ENCODE results near the gene SEPTIN10.

DNA sequence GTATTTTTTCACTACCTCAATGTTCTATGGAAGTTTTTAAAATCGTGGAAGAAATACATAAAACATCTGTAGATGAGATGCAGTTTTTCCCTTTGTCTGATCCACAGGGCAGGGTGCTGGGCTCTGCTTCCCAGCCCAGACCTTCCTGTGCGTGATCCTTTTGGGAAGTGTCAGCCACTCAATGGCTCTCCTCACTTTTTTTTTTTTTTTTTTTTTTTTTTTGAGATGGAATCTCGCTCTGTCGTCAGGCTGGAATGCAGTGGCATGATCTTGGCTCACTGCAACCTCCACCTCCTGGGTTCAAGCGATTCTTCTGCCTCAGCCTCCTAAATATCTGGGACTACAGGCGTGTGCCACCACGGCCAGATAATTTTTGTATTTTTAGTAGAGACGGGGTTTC lies 33.2 kb upstream of the SEPTIN10 start:
- TF ChIP-seq, protein P1, sequence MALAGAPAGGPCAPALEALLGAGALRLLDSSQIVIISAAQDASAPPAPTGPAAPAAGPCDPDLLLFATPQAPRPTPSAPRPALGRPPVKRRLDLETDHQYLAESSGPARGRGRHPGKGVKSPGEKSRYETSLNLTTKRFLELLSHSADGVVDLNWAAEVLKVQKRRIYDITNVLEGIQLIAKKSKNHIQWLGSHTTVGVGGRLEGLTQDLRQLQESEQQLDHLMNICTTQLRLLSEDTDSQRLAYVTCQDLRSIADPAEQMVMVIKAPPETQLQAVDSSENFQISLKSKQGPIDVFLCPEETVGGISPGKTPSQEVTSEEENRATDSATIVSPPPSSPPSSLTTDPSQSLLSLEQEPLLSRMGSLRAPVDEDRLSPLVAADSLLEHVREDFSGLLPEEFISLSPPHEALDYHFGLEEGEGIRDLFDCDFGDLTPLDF (CRISPR knock-in tag; IDR thresholded peaks at IDR 0.05) = no peak
- TF ChIP-seq ZNF263 (CRISPR knock-in tag; IDR thresholded peaks at IDR 0.05; ENCODE audit: borderline replicate concordance) = no peak
- TF ChIP-seq, protein P2, sequence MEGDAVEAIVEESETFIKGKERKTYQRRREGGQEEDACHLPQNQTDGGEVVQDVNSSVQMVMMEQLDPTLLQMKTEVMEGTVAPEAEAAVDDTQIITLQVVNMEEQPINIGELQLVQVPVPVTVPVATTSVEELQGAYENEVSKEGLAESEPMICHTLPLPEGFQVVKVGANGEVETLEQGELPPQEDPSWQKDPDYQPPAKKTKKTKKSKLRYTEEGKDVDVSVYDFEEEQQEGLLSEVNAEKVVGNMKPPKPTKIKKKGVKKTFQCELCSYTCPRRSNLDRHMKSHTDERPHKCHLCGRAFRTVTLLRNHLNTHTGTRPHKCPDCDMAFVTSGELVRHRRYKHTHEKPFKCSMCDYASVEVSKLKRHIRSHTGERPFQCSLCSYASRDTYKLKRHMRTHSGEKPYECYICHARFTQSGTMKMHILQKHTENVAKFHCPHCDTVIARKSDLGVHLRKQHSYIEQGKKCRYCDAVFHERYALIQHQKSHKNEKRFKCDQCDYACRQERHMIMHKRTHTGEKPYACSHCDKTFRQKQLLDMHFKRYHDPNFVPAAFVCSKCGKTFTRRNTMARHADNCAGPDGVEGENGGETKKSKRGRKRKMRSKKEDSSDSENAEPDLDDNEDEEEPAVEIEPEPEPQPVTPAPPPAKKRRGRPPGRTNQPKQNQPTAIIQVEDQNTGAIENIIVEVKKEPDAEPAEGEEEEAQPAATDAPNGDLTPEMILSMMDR (IDR thresholded peaks at IDR 0.05 in 2 of 3, conservative IDR thresholded peaks at IDR 0.05 in 1 of 3; ENCODE audit: insufficient read depth in 2 of 3, low read depth in 1 of 3, low read length in 3 of 3) = no peak
- TF ChIP-seq, protein P3, sequence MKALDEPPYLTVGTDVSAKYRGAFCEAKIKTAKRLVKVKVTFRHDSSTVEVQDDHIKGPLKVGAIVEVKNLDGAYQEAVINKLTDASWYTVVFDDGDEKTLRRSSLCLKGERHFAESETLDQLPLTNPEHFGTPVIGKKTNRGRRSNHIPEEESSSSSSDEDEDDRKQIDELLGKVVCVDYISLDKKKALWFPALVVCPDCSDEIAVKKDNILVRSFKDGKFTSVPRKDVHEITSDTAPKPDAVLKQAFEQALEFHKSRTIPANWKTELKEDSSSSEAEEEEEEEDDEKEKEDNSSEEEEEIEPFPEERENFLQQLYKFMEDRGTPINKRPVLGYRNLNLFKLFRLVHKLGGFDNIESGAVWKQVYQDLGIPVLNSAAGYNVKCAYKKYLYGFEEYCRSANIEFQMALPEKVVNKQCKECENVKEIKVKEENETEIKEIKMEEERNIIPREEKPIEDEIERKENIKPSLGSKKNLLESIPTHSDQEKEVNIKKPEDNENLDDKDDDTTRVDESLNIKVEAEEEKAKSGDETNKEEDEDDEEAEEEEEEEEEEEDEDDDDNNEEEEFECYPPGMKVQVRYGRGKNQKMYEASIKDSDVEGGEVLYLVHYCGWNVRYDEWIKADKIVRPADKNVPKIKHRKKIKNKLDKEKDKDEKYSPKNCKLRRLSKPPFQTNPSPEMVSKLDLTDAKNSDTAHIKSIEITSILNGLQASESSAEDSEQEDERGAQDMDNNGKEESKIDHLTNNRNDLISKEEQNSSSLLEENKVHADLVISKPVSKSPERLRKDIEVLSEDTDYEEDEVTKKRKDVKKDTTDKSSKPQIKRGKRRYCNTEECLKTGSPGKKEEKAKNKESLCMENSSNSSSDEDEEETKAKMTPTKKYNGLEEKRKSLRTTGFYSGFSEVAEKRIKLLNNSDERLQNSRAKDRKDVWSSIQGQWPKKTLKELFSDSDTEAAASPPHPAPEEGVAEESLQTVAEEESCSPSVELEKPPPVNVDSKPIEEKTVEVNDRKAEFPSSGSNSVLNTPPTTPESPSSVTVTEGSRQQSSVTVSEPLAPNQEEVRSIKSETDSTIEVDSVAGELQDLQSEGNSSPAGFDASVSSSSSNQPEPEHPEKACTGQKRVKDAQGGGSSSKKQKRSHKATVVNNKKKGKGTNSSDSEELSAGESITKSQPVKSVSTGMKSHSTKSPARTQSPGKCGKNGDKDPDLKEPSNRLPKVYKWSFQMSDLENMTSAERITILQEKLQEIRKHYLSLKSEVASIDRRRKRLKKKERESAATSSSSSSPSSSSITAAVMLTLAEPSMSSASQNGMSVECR (CRISPR knock-in tag; IDR thresholded peaks at IDR 0.05) = no peak
- no peak for TF ChIP-seq ZNF224 (CRISPR knock-in tag; IDR thresholded peaks at IDR 0.05)
- no peak for TF ChIP-seq KHSRP (IDR thresholded peaks at IDR 0.05)

Data from K562 (cell line).